T-helper 2 cell (primary cell): ENCODE measurements around the gene MON2.
"Not testable (repeated sequence)": the region's sequence is repeated elsewhere in the genome, so short reads cannot be mapped to it uniquely, and the experiment has no call there.

Source experiments
- DNase-seq, 5 experiments: peaks; one replicate each; pipeline versions ENCODE4 v3.0.0 to v3.0.0-alpha.2; 2012 to 2022

MON2 gene

GRCh38 chr12:62481843-62482540 is 15.4 kb downstream of the MON2 start:
- no peak for DNase-seq

- DNase-seq, result no peak
Measured at GRCh38 chr12:62482769-62483168, 16.1 kb downstream of the MON2 start.

DNA sequence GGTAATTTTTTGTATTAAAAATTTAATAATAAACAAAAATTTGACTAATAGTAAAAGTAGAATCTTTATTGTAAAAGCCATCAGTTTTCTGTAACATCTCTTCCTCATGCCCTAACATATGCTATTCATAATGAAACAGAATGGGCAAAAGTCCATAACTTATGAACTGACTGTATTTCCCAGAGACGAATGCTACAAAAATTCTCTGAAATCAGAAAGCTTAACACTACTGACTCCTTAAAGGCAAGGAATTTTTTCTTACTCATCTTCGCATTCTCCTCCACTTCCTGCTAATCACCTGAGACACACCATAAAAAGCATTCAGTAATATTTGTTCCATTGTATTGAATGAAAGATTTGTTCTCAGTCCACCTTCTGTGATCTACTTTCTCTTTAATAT is 17.6 kb downstream of the MON2 start:
- no peak for DNase-seq

DNA sequence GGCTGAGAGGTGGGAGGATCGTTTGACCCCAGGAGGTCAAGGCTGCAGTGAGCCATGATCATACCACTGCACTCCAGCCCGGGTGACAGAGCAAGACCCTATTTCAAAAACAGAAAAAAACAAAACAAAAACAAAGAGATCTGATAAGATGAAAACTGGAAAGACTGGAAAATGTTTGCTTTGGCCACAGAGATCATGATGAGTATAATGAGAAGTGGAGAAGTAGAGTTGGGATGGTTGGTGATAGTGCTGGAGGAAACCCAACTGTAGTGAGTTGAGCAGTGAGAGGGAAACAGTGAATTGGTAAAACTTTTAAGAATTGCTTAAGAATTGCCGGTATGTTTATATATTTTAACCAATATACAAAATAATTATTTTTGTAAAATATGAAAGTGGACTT is 39.2 kb downstream of the MON2 start:
- no peak for DNase-seq

DNA sequence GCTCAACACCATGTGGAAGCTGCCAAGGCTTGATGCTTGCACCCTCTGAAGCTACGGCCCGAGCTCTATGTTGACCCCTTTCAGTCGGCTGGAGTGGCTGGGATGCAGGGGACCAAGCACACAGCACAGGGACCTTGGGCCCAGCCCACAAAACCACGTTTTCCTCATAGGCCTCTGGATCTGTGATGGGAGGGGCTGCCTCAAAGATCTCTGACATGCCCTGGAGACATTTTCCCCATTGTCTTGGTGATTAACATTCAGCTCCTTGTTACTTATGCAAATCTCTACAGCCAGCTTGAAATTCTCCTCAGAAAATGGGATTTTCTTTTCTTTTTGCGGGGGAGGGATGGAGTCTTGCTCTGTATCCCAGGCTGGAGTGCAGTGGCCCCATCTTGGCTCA is 46.3 kb downstream of the MON2 start:
- no peak for DNase-seq

- not testable (repeated sequence) for DNase-seq
Measured at GRCh38 chr12:62514080-62514479, 47.5 kb downstream of the MON2 start.

DNA sequence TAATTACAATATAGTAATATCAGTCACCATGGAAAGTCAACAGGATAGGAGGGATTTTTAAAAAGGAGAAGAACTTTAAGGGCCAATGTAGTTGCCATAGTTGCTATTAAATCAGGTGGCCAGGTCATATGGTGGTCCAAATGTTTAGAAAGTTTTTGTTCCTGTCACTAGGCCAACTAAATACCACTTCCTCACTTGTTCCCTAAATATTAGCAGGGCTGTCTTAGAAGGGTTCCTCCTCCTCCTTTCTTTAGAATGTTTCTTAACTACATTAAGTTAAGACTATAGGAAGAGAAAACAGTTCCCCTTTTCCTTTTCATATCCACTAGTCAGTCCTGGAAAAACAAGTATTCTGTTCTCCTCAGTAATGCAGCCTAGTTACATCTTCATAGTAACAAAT is 50.3 kb downstream of the MON2 start:
- no peak for DNase-seq

- no peak for DNase-seq
Measured at GRCh38 chr12:62517887-62518286, 51.3 kb downstream of the MON2 start.

- no peak for DNase-seq
Measured at GRCh38 chr12:62519043-62519442, 52.4 kb downstream of the MON2 start.

GRCh38 chr12:62520361-62520760 is 53.7 kb downstream of the MON2 start:
- no peak for DNase-seq

- peak in 1 of 5 experiments; percentile 38 for DNase-seq
Measured at GRCh38 chr12:62522984-62523383, 56.4 kb downstream of the MON2 start.

- no peak for DNase-seq
Measured at GRCh38 chr12:62523619-62524018, 57.0 kb downstream of the MON2 start.

- DNase-seq, result peak in 1 of 5 experiments; percentile 40
Measured at GRCh38 chr12:62525271-62525670, 58.6 kb downstream of the MON2 start.

- no peak for DNase-seq
Measured at GRCh38 chr12:62530596-62530995, 64.0 kb downstream of the MON2 start.

- no peak for DNase-seq
Measured at GRCh38 chr12:62532333-62532732, 65.7 kb downstream of the MON2 start.

GRCh38 chr12:62533087-62533754 is 66.6 kb downstream of the MON2 start:
- DNase-seq, result no peak

DNA sequence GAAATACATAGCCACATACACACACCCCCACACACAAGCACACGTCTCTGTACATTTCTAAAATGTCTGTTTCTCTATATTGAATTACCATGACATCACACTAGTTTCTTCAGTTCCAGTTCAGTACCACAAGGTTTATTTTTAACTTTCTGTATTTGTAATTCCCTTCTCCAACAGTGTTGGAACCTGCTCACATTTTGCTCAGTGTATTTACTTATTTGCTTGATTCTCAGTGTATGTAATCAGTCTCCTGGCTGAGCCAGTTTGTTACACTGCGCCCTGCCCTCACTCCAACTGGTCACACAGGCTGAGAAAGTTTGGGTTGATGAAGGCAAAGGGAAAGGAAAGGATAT is 67.1 kb downstream of the MON2 start:
- no peak for DNase-seq

DNA sequence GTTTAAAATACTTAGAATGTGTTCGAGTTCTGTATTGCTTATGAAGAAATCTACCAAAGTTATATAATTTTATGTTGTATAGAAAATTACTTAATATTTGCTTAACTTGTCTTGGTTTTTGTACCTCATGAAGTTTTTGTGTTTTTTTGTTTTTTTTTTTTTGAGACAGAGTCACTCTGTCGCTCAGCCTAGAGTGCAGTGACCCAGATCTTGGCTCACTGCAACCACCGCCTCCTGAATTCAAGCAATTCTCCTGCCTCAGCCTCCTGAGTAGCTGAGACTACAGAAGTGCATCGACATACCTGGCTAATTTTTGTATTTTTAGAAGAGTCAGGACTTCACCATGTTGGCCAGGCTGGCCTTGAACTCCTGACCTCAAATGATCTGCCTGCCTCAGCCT is 69.9 kb downstream of the MON2 start:
- no peak for DNase-seq

GRCh38 chr12:62537551-62537950 is 70.9 kb downstream of the MON2 start:
- no peak for DNase-seq

DNA sequence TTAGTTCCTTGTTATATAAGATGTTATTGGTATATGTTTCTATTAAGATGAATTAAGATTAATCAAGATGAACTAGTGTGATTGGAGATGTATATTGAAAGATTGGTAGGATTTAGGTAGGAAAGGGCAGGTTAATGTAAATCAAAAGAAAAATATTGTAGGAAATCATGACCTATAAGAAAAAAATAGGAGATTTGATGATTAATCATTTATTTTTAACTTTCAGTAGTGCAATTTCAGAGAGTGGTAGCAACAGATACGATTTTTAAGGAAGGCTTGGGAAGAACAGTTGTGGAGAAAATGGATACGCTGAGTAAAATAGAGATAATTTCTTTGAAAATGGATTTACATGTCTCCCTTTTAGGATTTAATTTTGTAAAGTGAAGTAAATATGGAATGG is 73.7 kb downstream of the MON2 start:
- DNase-seq, result no peak

- DNase-seq, result no peak
Measured at GRCh38 chr12:62542814-62543213, 76.2 kb downstream of the MON2 start.

DNA sequence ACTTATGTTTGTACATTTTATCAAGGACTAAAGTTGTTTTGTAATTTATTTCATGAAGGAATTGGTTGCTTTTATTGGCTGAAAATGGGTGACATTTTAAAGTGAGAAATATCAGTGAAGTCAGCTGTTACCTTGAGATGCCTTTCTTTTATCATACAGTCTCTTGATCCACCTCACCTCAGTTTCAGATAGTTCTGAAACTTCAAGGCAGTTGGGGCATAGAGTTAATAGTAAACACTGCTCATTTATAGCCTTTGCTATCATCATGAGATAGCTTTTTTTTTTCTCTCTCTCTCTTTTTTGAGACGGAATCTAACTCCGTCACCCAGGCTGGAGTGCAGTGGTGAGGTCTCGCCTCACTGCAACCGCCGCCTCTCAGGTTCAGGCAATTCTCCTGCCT is 76.7 kb downstream of the MON2 start:
- DNase-seq, result peak in 1 of 5 experiments; percentile 20

GRCh38 chr12:62543741-62544140 is 77.1 kb downstream of the MON2 start:
- no peak for DNase-seq

- no peak for DNase-seq
Measured at GRCh38 chr12:62552906-62553556, 86.4 kb downstream of the MON2 start.
